Measurements from ENCODE around the gene CREB3L1. TPM values are rescaled to one million over a fixed set of nuclear protein-coding genes. Genes with fewer than 3 reads are reported as not detected.
"Not testable (repeated sequence)": the region's sequence is repeated elsewhere in the genome, so short reads cannot be mapped to it uniquely, and the experiment has no call there.

Gene CREB3L1
- total and polyA plus RNA-seq, 2 experiments from 2014 or later = 22.9 to 275 TPM

DNA sequence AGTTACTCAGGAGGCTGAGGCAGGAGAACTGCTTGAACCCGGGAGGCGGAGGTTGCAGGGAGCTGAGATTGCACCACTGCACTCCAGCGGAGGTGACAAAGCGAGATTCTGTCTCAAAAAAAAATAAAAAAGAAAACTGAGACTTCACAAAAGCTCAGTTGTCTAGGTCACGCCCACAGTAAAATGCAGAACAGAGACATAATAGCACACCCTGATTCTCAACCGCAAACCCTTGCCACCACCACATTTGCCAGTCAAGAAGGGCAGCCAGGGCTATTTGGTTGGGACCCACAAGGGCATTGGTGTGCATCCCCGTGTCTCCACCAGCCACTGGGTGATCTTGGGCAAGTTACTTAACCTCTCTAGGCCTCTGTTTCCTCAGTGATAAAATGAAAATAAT is 25.4 kb downstream of the CREB3L1 start:
- H4K20me1 ChIP-seq (ENCODE audit: insufficient read depth, poor library complexity, severe bottlenecking) = peaks cover 3% of the 10 kb centered on the region
- no peak overlapping the region for H3K4me2 ChIP-seq
- WGBS (ENCODE audit: low lambda C conversion rate, missing lambda C conversion rate) = 95% methylated on average over 7 of the region's 7 CpGs
- no peak overlapping the region for H2AFZ ChIP-seq
- no peak for DNase-seq (ENCODE audit: low spot score)
- no peaks in the 10 kb centered on the region for H3K36me3 ChIP-seq (replicated peaks; ENCODE audit: insufficient read depth, low read depth)
- H3K9me2 ChIP-seq (replicated peaks; ENCODE audit: insufficient read depth) = no peaks in the 10 kb centered on the region
- no peak overlapping the region for H3K27ac ChIP-seq
- H3K4me1 ChIP-seq (ENCODE audit: insufficient read depth) = no peaks in the 10 kb centered on the region
- H3K4me3 ChIP-seq = no peak overlapping the region
- peaks cover 38% of the 10 kb centered on the region for H3K79me2 ChIP-seq
- H3K9me3 ChIP-seq (ENCODE audit: low read depth) = no peaks in the 10 kb centered on the region
- TF ChIP-seq EZH2 (IDR thresholded peaks at IDR 0.05; ENCODE audit: borderline replicate concordance) (no peak), EZH2phosphoT487 (IDR thresholded peaks at IDR 0.05; ENCODE audit: low read depth, severe bottlenecking, unreplicated experiment) (no peak), CTCF (IDR thresholded peaks at IDR 0.05; ENCODE audit: poor library complexity) (no peak)
- no peaks in the 10 kb centered on the region for H3K27me3 ChIP-seq

DNA sequence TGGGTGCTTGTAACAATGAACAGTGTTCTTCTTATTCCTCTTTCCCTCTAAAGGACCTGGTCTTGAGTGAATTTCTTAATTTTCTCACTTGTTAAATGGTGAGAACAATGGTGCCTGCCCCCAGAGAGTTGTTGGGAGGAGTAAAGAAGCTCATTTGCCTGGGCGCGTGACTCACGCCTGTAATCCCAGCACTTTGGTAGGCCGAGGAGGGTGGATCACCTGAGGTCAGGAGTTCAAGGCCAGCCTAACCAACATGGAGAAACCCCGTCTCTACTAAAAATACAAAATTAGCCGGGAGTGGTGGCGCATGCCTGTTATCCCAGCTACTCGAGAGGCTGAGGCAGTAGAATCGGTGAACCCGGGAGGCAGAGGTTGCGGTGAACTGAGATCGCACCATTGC is 26.6 kb downstream of the CREB3L1 start:
- not testable (repeated sequence) for H3K27ac ChIP-seq; H3K4me1 ChIP-seq (ENCODE audit: insufficient read depth); H4K20me1 ChIP-seq (ENCODE audit: insufficient read depth, poor library complexity, severe bottlenecking); H2AFZ ChIP-seq; H3K9me3 ChIP-seq (ENCODE audit: low read depth); H3K27me3 ChIP-seq; H3K4me2 ChIP-seq; H3K36me3 ChIP-seq (replicated peaks; ENCODE audit: insufficient read depth, low read depth); H3K4me3 ChIP-seq; DNase-seq (ENCODE audit: low spot score); H3K9me2 ChIP-seq (replicated peaks; ENCODE audit: insufficient read depth)
- WGBS (ENCODE audit: low lambda C conversion rate, missing lambda C conversion rate) = 91% methylated on average over 12 of the region's 12 CpGs
- H3K79me2 ChIP-seq = peaks cover 31% of the 10 kb centered on the region

- Histone ChIP-seq H2AFZ (no peak overlapping the region), H4K20me1 (ENCODE audit: insufficient read depth, poor library complexity, severe bottlenecking) (peaks cover 6% of the 10 kb centered on the region), H3K27ac (no peak overlapping the region), H3K4me1 (ENCODE audit: insufficient read depth) (no peaks in the 10 kb centered on the region), H3K9me3 (ENCODE audit: low read depth) (no peaks in the 10 kb centered on the region), H3K4me2 (no peak overlapping the region), H3K4me3 (no peak overlapping the region), H3K79me2 (peaks cover 28% of the 10 kb centered on the region), H3K9me2 (replicated peaks; ENCODE audit: insufficient read depth) (no peaks in the 10 kb centered on the region), H3K36me3 (replicated peaks; ENCODE audit: insufficient read depth, low read depth) (no peaks in the 10 kb centered on the region), H3K27me3 (no peaks in the 10 kb centered on the region)
- TF ChIP-seq EZH2 (IDR thresholded peaks at IDR 0.05; ENCODE audit: borderline replicate concordance) (no peak), CTCF (IDR thresholded peaks at IDR 0.05; ENCODE audit: poor library complexity) (no peak), EZH2phosphoT487 (IDR thresholded peaks at IDR 0.05; ENCODE audit: low read depth, severe bottlenecking, unreplicated experiment) (no peak)
- 87% methylated on average over 9 of the region's 10 CpGs for WGBS (ENCODE audit: low lambda C conversion rate, missing lambda C conversion rate)
- DNase-seq (ENCODE audit: low spot score) = no peak
Observed at GRCh38 chr11:46304605-46305179, 27.2 kb downstream of the CREB3L1 start.

GRCh38 chr11:46305295-46305694 is 27.8 kb downstream of the CREB3L1 start:
- no peak for DNase-seq (ENCODE audit: low spot score)
- H3K4me1 ChIP-seq (ENCODE audit: insufficient read depth) = no peaks in the 10 kb centered on the region
- H3K9me2 ChIP-seq (replicated peaks; ENCODE audit: insufficient read depth) = no peaks in the 10 kb centered on the region
- H2AFZ ChIP-seq = no peak overlapping the region
- peaks cover 22% of the 10 kb centered on the region for H3K79me2 ChIP-seq
- H3K4me3 ChIP-seq = no peak overlapping the region
- no peaks in the 10 kb centered on the region for H3K9me3 ChIP-seq (ENCODE audit: low read depth)
- peaks cover 6% of the 10 kb centered on the region for H4K20me1 ChIP-seq (ENCODE audit: insufficient read depth, poor library complexity, severe bottlenecking)
- WGBS (ENCODE audit: low lambda C conversion rate, missing lambda C conversion rate) = 74% methylated on average over 6 of the region's 6 CpGs
- H3K36me3 ChIP-seq (replicated peaks; ENCODE audit: insufficient read depth, low read depth) = no peaks in the 10 kb centered on the region
- TF ChIP-seq CTCF (IDR thresholded peaks at IDR 0.05; ENCODE audit: poor library complexity) (peak; percentile 21), EZH2phosphoT487 (IDR thresholded peaks at IDR 0.05; ENCODE audit: low read depth, severe bottlenecking, unreplicated experiment) (no peak)
- H3K27me3 ChIP-seq = no peaks in the 10 kb centered on the region
- H3K4me2 ChIP-seq = no peak overlapping the region
- no peak overlapping the region for H3K27ac ChIP-seq
